Gastroesophageal sphincter (tissue), 4 donors: ENCODE measurements around the gene RIC1. TPM values are rescaled to one million over a fixed set of nuclear protein-coding genes. Genes with fewer than 3 reads are reported as not detected.

Experiments used
- ATAC-seq: fragments of 150-250 bp; one replicate; pipeline ENCODE4 v1.9.1; 2016; ENCODE audit warnings: mild to moderate bottlenecking, moderate library complexity
- H3K27ac ChIP-seq, 4 donors: fragments of 200-600 bp; sonication (generic) in 3 of 4; 1 replicate in 3 of 4; 2 replicates in 1 of 4; pipeline ENCODE4 v1.5.1; 2016 to 2019
- H3K27me3 ChIP-seq: fragments of 200-600 bp; sonication (generic); one replicate; pipeline ENCODE4 v1.5.1; 2019
- H3K36me3 ChIP-seq, 2 donors: fragments of 200-600 bp; sonication (generic); one replicate each; pipeline ENCODE4 v1.5.1; 2019; ENCODE audit warnings: control low read depth in 1 of 2
- H3K4me1 ChIP-seq, 3 donors: fragments of 200-600 bp; sonication (generic); 1 replicate in 2 of 3; 2 replicates in 1 of 3; pipeline ENCODE4 v1.5.1; 2016 to 2019; ENCODE audit warnings: control low read depth in 2 of 3
- H3K4me3 ChIP-seq, 2 donors: fragments of 200-600 bp; sonication (generic); one replicate each; pipeline ENCODE4 v1.5.1; 2019; ENCODE audit warnings: mild to moderate bottlenecking in 1 of 2, moderate library complexity in 1 of 2
- H3K9me3 ChIP-seq, 3 donors: fragments of 200-600 bp; sonication (generic); one replicate each; pipeline ENCODE4 v1.5.1; 2017 to 2019; ENCODE audit warnings: control low read depth in 2 of 3
- EP300 ChIP-seq: sonication (generic); formaldehyde crosslinking; IDR thresholded peaks from one replicate; pipeline ENCODE4 v1.6.1; 2017; ENCODE audit warnings: antibody characterized with exemption, mild to moderate bottlenecking
- POLR2A ChIP-seq, 2 donors: fragments of 450-650 bp; IDR thresholded peaks; one replicate each; pipeline ENCODE4 v1.6.1; 2017; ENCODE audit warnings: antibody characterized with exemption in 2 of 2, mild to moderate bottlenecking in 2 of 2, moderate library complexity in 1 of 2
- POLR2AphosphoS5 ChIP-seq: sonication (generic); formaldehyde crosslinking; IDR thresholded peaks from one replicate; pipeline ENCODE4 v1.6.1; 2017; ENCODE audit warnings: antibody characterized with exemption
- WGBS, 2 donors: methylation state at CpG; one replicate each; pipeline ENCODE4 v1.1.5; 2018; ENCODE audit warnings: low coverage in 1 of 2; 5-methylcytosine and 5-hydroxymethylcytosine counted together
- total RNA-seq, 4 donors: library from RNA; depleted of rRNA; stranded (reverse); fragments of >200 nt; gene quantifications; one replicate each; pipeline ENCODE4 v1.1.0, GENCODE V29; 2016
- TF ChIP-seq, protein P1 (sequence below), 4 experiments: fragments of 200-600 bp in 2 of 4; fragments of 450-650 bp in 2 of 4; sonication (generic) in 1 of 4; IDR thresholded peaks; one replicate each; pipeline ENCODE4 v1.5.1; 2017 to 2019; ENCODE audit warnings: antibody characterized with exemption in 4 of 4, mild to moderate bottlenecking in 2 of 4, moderate library complexity in 2 of 4

The RIC1 gene
- total RNA-seq, 4 donors from 2014 or later, result 39.2 to 60.5 (median 47.2) TPM

DNA sequence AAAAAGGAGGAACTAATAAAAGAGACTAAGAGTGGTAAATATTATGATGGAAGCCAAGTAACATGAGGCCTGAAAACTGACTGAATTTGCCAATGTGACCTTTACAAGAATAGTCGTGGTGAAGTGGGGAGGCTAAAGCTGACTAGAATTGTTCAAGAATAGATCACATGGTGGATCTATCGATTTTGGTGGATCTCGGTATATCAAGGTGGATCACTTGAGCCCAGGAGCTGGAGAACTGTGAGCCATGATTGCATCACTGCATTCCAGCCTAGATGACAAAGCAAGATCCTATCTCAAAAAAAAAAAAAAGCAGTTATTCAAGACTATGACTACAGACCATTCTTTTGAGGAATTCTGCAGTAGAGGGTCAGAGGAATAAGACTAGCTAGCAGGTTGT, 189.0 kb downstream of the RIC1 start:
- Histone ChIP-seq H3K9me3 (no peaks in the 10 kb centered on the region), H3K27ac (no peak overlapping the region), H3K36me3 (peaks cover 0 to 43% of the 10 kb centered on the region in 2 donors), H3K4me1 (no peaks in the 10 kb centered on the region), H3K27me3 (no peaks in the 10 kb centered on the region), H3K4me3 (no peak overlapping the region)
- no peak for TF ChIP-seq POLR2A (IDR thresholded peaks at IDR 0.05)
- TF ChIP-seq EP300, result no peak
- TF ChIP-seq, protein P1, sequence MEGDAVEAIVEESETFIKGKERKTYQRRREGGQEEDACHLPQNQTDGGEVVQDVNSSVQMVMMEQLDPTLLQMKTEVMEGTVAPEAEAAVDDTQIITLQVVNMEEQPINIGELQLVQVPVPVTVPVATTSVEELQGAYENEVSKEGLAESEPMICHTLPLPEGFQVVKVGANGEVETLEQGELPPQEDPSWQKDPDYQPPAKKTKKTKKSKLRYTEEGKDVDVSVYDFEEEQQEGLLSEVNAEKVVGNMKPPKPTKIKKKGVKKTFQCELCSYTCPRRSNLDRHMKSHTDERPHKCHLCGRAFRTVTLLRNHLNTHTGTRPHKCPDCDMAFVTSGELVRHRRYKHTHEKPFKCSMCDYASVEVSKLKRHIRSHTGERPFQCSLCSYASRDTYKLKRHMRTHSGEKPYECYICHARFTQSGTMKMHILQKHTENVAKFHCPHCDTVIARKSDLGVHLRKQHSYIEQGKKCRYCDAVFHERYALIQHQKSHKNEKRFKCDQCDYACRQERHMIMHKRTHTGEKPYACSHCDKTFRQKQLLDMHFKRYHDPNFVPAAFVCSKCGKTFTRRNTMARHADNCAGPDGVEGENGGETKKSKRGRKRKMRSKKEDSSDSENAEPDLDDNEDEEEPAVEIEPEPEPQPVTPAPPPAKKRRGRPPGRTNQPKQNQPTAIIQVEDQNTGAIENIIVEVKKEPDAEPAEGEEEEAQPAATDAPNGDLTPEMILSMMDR (IDR thresholded peaks at IDR 0.05), result no peak
- no peak for TF ChIP-seq POLR2AphosphoS5
- WGBS, 2 donors, result 75 to 95% methylated on average over 3 of the region's 3 CpGs
- ATAC-seq, result no peak

DNA sequence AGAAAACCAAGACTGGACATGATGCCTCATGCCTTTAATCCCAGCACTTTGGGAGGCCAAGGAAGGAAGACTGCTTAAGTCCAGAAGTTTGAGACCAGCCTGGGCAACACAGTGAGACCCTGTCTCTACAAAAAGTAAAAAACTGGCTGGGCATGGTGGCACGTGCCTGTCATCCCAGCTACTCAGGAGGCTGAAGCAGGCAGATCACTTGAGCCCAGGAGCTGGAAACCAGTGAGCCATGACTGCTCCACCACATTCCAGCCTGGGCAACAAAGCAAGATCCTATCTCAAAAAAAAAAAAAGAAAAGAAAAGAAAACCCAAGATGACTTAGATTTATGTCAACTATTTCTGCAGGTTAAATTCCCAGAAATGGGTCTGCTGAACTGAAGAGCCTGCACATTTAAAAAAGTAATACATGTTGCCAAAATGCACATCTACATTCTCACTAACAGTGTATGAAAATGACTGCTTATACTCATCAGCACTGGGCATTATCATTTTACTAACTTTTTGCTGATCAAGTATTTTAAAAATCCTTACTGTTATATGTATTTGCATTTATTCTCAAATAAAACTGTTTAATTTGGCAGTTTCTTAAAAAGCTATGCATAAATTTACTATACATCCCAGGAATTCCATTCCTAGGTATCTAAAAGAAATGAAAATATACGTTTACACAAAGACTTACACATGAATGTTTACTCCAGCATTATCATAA, 189.7 kb downstream of the RIC1 start:
- TF ChIP-seq EP300 (no peak), POLR2AphosphoS5 (no peak), POLR2A (IDR thresholded peaks at IDR 0.05) (no peak)
- TF ChIP-seq, protein P1 (IDR thresholded peaks at IDR 0.05), result no peak
- H3K9me3 ChIP-seq, result no peaks in the 10 kb centered on the region
- no peaks in the 10 kb centered on the region for H3K27me3 ChIP-seq
- peaks cover 0 to 48% of the 10 kb centered on the region in 2 donors for H3K36me3 ChIP-seq
- ATAC-seq, result no peak
- WGBS, 2 donors, result 89 to 92% methylated on average over 1 to 2 of the region's 2 CpGs
- no peak overlapping the region for H3K27ac ChIP-seq
- H3K4me1 ChIP-seq, result no peaks in the 10 kb centered on the region
- no peak overlapping the region for H3K4me3 ChIP-seq

DNA sequence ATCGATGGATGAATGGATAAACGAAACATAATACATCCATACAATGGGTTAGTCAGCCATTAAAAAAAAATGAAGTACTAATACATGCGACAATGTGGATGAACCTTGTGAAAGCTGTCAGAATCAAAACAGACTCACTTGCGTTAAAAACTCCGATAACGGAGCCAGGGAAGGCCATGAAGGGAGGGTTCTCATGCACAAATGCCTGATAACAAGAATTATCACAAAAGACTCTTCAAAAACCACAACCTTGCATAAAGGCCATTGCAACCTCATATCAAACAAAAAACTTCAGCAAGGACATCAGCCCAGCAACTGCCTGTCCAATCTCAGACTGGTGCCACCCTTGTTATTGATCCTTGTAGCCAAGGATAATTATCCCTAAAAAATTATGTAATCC, 190.3 kb downstream of the RIC1 start:
- WGBS, 2 donors, result 77 to 97% methylated on average over 4 to 6 of the region's 6 CpGs
- Histone ChIP-seq H3K4me3 (no peak overlapping the region), H3K27me3 (no peaks in the 10 kb centered on the region), H3K9me3 (no peaks in the 10 kb centered on the region), H3K4me1 (no peaks in the 10 kb centered on the region), H3K36me3 (peaks cover 0 to 48% of the 10 kb centered on the region in 2 donors), H3K27ac (no peak overlapping the region)
- TF ChIP-seq EP300, result no peak
- ATAC-seq, result no peak

DNA sequence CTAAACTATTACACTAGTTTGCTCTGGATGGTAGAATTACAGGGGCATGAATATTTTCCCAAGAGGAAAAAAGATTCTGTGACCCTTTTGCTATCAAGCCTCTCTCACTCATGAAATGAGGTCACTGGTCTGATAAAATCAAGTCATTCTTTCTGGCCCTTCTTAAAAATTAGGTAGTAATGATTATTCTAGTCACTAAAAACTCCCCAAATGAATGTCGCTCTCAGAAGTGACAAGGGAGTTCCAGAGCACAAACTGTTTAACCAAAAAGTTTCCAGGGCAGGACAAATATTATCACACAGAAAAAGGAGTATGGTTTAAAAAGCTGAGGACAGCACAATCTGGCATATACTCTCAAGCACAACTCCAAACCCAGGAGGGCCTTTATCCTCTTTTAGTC, 191.5 kb downstream of the RIC1 start:
- Histone ChIP-seq H3K27ac (no peak overlapping the region), H3K9me3 (no peaks in the 10 kb centered on the region), H3K4me3 (no peak overlapping the region), H3K4me1 (no peaks in the 10 kb centered on the region), H3K27me3 (no peaks in the 10 kb centered on the region), H3K36me3 (peaks cover 0 to 57% of the 10 kb centered on the region in 2 donors)
- no peak for ATAC-seq
- no peak for TF ChIP-seq POLR2A (IDR thresholded peaks at IDR 0.05)
- no peak for TF ChIP-seq POLR2AphosphoS5
- 89 to 100% methylated on average over 1 of the region's 1 CpG for WGBS, 2 donors

DNA sequence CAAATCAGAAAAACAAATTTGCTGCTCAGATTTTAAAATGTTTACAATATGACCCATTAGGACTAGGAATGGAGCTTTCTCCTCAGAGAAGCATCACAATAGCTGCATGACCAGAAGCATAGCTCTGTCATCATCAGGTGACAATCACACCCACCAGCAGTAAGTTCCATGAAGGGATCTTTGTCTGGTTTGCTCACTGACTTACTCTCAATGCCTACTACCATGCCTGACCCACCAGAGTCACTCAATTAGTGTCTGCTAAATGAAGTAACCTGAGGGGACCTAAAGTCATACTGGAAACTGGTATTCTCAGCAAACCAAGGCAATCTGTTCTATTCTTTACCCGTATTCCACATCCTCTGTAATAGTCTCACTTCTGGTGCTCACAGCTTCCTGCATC, 196.3 kb downstream of the RIC1 start:
- WGBS, 2 donors, result 86% methylated on average over 1 of the region's 1 CpG; no CpG with 5 or more reads in 1 of the 2 donors

More for the DNA sequence above, 196.3 kb downstream of the RIC1 start:
- Histone ChIP-seq H3K4me1 (no peaks in the 10 kb centered on the region), H3K9me3 (no peaks in the 10 kb centered on the region), H3K27me3 (no peaks in the 10 kb centered on the region), H3K4me3 (no peak overlapping the region), H3K36me3 (peaks cover 0 to 71% of the 10 kb centered on the region in 2 donors), H3K27ac (no peak overlapping the region)
- no peak for TF ChIP-seq POLR2AphosphoS5
- ATAC-seq, result no peak

Other genes starting within 250 kb of the RIC1 start
- 10 to 100 TPM in 3 of 4 donors, 1 to 10 TPM in 1; 8.8 to 22.6 (median 13.3) TPM for gene PLGRKT, start 191.2 kb upstream of the RIC1 start, total RNA-seq
- 1 to 10 TPM in 3 of 4 donors, under 1 TPM in 1; 0.73 to 3.6 (median 2.7) TPM for gene CD274, start 178.6 kb upstream of the RIC1 start, total RNA-seq
- 1 to 10 TPM in 3 of 4 donors, under 1 TPM in 1; 0.47 to 4.6 (median 2.4) TPM for gene PDCD1LG2, start 118.6 kb upstream of the RIC1 start, total RNA-seq
- 10 to 100 TPM in 3 of 4 donors, 1 to 10 TPM in 1; 6.6 to 12.2 (median 11.7) TPM for gene ERMP1, start 204.0 kb downstream of the RIC1 start, total RNA-seq